CD4-positive, alpha-beta T cell treated with Interleukin-4 for 1 hour (primary cell): ENCODE data around the gene RSRC1.
"Not testable (repeated sequence)": the region's sequence is repeated elsewhere in the genome, so short reads cannot be mapped to it uniquely, and the experiment has no call there.

ENCODE experiments used
- DNase-seq, 2 donors: peaks; one replicate each; pipeline ENCODE4 v3.0.0-alpha.2; 2020 to 2022

RSRC1 gene

DNA sequence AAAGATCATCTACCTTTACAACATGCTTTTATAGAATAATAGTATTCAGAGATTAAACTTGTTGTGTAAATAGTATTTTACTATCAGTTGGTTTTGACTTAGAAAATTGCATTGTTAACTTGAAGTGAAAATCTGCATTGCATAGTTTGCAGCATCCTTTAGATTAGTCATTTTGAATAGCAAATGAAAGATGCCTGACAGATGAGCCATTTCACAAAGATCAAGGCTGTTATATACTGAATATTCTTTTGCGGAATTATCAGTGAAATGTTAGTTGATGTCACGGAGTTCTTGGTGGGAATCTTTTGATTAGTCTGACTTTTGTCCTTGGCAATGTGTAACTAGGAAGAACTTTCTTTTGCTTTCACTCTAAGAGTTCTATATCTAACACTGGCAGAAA is 24.5 kb downstream of the RSRC1 start:
- no peak for DNase-seq

DNA sequence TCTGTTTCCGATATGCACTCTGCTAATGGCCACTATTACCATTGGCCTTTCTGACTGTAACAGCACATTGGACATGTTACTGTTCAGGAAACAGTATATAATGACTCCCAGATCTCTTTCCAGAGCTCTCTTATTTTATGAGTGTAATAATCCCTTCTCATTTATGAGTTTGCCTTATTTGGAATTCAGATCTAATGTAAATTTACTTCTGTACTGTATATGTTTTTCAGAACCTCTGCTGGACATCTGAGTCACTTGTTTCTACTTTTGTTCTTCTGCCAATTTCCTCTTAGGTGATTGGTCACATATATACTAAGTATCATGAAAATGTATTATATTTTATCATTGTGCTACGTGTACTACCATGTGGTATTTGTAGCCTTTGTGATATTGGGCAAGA is 30.5 kb downstream of the RSRC1 start:
- no peak for DNase-seq

DNA sequence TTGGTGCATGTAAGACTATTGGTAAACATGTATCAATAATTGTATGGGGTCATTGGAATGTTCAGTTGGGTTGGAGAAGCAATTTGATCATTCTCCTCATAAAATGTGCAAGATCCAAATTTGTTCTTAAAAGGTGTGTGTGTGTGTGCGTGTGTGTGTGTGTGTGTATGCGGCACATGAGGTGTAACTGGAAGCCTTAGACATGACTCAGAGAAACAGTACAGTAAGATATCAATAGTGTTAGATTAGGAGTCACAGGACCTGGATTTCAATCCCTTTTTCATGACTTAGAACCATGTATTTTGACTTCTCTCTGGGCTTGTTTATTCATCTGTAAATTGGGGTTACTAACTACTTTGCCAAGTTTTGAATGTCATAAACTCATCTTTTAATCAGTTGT is 38.3 kb downstream of the RSRC1 start:
- no peak for DNase-seq

DNA sequence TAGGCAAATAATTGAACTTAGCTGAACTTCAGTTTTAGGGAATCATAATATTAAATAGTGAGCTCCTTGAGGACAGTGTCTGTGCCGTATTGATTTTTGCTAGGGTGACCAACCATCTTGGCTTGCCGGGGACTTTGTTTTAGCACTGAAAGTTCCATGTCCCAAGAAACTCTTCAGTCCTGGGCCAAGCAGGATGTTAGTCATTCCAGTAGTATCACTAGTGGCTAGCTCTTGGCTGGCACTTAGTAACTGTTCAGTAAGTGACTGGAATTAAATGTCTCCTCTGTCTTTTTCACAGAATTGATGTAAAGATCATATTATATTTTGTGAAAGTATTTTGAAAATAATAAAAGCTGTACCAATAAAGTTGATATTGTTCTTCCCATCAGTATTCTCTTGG is 42.3 kb downstream of the RSRC1 start:
- DNase-seq, result no peak

DNA sequence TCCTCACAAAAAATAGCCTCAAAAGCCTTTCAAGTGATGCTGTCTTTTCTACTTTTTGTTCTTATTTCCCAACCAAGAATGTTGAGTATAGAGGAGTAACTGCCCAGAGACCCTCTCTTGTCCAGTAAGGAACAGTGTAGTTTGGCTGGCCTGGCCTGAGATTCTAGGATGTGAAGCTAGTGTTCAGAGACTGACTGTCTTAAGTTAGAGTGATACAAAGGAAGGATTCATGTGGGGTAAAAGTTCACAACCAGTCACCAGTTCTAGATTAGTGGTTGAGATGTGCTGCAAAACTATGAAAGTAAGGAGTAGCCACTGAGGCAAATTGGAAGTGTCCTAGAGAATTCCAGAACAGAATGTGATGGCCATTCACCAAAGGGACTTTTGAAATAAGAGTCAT is 49.1 kb downstream of the RSRC1 start:
- DNase-seq, result no peak

DNA sequence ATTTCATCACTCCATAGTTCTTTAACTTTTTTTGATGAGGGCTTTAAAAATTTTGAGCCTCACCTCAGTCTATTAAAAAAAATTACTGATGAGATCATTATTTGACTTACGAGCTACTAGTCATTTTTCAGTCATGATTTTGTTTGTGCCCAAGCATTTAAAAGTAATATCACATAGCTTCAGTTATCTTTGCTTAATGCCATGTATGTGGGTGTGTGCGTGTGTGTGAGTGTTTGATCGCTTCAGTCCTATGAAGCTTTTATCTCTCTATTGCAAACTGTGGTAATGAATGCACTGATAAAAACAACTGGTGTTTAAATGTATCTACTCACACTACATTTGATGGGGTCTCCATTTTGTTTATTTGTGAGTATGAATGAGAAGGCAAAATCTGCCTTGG is 49.8 kb downstream of the RSRC1 start:
- DNase-seq, result no peak

DNA sequence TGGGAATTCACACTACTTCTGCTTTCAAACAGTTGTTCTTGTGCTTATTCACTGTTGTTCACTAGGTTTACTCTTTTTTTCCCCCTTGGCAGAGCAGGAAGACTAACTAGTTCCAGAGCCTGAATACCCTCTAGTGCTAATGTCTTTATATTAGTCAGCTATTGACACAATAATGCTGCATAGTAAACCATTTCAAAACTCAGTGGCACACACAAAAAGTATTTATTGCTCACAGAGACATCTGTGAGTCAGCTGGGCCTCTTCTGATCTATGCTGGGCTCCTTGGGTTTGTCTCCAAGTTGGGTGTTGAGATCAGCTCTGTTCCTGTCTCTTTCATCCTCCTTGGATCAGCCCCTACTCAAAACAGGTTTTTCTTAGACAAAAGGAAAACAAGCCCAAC is 51.1 kb downstream of the RSRC1 start:
- no peak for DNase-seq

DNA sequence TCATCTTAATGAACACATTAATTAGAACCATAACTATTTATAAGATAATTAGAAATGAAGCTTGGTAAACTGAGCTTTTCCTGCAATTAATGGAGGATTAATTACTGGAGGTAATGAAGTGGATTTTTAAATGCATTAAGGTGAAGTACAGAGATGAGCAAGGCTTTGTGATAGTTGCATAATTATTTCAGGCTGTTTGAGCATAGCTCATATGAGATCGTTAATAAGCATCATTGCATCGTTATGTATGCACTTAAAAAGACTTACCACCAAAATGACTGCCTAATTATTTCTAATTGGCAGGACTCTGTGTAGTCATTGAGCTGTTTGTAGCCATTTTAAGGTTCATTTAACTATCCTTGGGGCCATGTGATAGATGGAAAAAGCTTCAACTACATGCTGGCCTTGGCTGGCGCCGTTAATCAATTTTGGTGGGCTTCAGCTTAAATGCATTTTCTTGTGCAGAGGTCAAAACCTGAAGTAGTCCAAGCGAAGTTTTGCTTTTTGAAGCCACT is 55.3 kb downstream of the RSRC1 start:
- no peak for DNase-seq

DNA sequence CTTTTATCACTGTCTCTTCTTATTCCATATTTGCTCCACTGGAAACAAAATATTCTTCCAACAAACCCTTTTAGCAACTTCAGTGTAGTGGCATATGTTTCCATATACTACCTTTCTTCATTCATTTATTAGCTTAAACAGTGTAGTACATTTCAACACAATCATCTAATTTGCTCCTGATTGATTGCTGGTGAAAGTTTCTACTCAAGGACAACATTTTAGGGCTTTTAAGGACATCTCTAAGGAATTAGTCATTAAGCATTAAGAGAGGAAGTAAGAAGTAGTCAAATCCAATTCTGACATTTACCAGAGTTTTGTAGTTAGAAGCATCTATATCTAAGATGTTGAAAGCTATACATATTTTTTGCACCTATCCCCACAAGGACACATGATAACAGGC is 55.8 kb downstream of the RSRC1 start:
- no peak for DNase-seq

DNA sequence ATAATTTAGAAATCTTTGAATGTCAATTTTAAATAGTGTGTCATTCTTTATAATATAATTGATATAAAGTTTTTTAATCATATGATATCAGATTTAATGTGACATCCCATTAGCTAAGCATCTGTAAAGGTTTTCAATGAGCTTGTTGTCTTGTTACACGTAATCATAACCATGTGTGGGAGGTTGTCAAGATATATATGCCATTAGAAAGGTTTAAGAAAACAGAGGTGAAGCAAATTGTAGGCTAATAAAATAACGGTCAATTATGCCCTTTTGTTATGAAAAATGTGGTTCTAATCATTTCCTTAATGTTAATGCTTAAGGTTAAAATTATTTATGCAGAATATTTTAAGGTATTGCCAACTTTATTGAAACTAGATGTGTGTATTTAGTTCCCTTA is 56.3 kb downstream of the RSRC1 start:
- DNase-seq, result no peak

DNA sequence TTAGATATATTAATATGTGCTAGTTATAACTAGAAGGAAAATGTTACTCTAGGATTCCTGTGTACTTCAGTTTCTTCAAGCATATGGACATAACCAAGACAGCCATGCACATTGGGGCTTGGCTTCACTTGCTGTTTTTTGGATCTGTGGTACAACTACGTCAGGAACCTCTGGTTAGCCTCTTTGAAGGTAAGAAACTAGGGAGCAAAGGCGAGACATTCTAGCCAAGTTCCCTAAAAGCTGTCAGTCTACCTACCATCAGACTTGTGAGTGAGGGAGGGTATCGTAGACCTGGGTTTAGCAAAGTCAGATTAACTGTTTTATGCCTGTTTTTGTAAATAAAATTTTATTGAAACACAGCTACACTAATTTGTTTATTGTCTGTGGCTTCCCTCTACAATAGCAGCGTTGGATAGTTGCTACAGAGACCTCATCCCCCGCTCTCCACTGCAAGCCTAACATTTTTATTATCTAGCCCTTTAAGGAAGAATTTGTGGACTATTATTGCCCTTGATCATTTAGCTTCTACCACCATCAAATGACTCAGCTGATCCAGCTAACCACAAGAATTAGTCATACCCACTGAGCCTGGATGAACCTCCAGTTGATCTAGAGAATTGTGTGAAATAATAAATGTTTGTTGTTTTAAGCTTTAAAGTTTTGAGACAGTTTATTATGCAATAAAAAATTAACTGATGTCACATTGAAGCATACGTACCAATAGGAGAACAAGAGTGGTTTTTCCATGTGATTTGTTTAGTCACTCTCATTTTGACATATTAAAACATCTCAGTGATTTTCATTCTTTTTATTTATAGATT is 58.1 kb downstream of the RSRC1 start:
- peak in 1 of 2 donors; percentile 33 for DNase-seq

DNA sequence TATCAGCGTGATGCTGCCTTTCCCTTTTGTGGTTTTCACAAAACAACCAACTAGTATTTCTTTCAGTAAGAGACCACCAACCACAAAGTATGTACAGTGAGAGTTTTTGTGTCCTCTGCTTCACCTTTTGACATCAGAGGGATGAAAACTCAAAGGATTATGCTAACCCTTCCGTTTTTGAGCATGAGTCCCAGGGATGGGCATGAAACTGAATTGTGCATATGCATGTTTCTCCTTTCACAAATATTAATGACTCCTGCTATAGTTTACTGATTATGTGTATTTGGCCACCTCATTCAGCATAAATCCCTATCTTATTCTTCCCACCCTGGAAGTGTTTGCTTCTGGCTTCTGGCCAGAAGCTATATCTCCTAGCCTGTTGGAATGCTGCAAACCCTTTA is 59.2 kb downstream of the RSRC1 start:
- no peak for DNase-seq

DNA sequence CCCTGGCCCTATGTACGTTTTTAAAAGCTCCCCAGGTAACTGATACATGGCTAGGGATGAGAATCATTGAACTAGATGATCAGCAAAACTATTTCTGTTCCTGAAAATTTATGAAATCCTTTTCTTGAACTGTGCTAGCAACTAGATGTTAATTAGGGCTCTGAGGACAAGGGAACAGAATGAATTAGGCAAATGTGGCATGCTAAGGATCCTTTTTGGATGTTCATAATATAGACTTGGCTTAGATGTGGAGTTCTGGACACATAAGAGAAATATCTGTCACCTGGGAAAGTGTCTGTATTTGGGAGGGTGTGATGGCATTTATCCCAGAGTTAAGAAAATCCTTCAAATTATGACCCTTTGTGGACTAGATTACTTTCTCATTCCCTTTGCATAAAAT is 71.2 kb downstream of the RSRC1 start:
- DNase-seq, result no peak

DNA sequence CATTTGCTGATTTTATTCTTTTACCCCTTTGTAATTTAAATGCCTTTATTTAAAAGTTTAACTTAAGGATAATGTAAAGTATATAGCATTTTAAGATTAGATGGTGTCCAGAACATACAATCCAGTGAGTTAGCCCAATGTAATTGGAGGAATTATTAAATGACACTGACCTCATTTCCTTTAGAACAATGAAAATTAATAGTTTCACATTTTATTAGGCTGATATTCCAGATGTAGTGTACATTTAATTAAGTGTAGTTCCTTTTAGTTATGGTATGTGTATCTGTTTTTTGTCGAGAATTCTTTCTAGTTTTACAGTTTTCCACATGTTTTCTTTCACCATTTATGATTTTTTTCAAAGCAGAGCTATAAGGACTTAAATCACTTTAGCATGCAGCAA is 75.8 kb downstream of the RSRC1 start:
- no peak for DNase-seq

DNA sequence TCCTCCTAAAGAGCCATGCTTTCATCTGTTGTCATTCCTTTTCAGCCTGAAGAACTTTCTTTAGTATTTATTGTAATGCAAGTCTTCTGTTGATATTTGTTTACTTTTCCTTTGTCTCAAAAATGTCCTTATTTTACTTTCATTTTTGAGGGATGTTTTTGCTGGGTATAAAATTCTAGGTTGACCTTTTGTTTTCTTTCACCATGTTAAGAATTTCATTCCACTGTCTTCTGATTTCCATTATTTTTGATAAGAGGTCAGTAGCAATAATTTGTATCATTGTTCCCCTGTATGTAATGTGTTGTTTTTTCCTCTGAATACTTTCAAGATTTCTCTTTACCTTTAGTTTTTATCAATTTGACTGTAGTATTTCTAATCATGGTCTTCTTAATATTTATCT is 91.1 kb downstream of the RSRC1 start:
- no peak for DNase-seq

DNA sequence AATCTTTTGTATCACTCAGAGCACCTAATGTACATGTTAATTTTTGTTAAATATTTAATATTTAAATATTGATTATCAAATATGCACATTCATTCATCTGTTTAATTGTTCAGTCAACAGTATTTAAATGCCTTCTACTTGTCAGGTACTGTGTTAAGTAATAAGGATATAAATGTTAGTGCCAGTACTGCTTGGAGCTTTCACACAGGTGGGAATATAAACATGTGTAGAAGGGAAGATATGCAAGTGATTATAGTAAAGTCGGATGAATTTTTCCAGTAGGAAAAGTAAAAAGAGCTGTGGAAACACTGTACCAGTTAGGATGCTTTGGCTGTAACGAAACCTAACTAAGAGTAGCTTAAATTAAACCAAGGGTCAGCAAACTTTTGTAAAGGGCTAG is 95.4 kb downstream of the RSRC1 start:
- DNase-seq, result no peak

DNA sequence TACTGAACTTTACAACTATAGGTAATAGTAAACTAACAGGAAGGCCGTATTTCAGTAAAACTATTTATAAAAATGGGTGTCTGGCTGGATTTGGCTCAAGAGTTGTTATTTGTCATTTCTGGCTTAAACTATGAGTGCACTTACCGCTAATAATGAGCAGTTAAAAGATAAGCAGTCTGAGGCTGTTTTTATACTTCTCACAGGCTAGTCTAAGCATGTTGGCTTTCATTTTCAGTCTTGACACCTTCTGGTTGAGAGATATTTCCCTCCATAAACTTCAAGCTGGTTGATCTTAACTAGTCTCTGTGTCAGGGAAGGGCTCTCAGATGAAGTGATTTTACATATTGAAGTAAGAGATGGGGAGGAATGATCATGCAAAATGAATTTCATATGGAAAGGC is 96.1 kb downstream of the RSRC1 start:
- no peak for DNase-seq

DNA sequence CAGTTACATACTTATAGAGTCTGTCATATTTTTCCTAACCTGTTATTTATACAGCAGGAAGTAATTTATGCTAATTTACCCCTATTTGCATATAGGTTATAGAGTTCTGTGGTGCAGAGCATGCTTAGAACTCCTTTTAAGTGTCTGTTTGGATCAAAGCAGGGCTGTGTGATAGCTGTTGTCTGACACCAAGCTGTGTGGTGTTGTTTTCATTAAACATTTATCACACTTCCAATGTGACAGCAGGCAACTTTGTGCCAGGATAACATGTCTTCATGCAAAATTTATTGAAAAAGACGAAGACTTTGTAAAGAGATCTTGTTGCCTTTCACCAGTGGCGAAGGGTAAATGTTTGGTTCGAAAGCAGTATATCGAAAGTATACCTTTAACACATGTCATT is 100.2 kb downstream of the RSRC1 start:
- DNase-seq, result no peak

DNA sequence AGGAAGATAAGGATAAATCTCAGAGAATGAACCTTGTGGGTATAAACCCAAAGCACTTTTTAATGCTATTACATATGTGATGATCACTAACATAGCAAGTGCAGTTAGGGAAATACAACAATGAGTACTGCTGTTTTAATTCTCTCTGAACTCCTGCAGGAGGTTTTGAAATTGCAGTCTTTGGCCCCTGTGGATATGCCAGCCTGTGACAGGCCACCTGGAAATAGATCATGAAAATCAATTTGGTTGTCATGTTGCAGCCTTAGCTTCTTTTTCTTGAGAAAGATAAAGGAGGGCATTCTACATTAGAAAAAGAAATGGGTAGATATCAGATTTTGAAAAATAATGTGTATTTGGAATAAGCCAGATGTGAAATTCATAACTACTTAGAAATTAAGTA is 103.6 kb downstream of the RSRC1 start:
- no peak for DNase-seq

DNA sequence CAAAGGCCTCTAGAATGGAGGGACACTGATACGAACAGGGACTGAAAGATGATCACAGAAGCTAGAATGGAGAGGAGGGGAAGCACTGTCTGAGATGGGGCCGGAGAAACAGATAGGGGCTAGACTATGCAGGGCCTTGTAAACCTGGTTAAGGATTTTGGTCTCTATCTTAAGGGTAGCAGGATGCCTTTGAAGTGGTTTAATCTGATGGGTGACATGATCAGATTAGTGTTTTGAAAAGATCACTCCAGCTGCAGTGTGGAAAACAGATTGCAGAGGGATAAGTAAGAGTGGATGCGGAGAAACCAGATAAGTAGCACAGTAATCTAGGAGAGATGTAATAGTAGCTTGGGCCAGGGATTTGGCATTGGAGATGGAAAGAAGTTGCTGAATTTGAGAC is 108.1 kb downstream of the RSRC1 start:
- no peak for DNase-seq

DNA sequence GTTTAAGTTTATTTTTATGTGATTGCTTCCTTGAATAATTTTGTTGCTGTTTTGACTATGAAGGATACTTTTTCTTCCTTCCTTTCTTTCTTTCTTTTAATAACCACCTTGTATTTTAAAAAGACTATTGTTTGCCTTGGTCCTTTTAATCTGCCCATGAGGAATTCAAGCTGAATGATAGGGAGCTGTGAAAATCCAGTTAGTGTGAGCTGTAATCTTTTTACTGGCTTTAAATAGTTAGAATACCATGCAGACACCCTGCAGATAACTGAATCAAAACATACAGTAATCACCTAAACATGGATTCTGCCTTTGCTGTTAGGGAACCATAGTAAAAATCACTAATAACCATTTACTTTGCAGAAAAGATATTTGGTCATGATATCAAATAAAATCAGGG is 110.7 kb downstream of the RSRC1 start:
- DNase-seq, result no peak

DNA sequence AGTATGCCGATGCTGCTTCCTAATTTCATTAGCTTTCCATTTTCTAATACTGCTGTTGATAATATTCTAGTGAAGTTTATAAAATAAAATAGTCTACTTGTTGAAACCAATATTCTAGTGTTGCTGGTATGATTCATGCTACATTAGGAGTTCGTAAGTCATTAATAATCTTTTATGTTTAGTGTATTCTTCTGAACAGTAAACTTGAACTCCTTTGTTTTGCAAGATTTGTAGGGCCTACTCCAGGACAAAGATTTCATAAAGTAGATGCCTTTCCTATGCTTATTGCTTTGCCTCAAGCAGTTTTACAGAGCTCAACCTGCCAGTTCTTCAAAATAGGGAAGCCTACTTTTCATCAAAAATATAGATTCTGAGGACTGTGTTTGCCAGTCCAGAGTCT is 111.5 kb downstream of the RSRC1 start:
- no peak for DNase-seq

DNA sequence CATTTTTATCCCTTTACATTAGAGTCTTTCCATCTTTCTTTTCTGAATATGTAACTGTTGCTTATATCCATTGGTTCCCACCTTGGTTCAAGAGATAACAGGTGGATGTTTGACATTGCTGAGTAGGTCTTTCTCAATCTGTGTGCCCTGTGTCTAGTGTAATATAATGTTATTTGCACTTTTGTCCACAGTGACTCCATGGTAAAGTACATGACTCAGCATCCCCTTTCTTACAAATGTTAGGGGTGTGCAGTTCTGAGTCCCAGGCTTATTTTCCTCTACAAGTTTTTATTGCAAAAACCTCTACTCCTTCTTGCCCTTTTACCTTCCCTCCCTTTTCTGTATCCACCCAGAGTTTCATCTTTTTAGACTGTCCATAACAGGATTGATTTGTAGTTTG is 116.5 kb downstream of the RSRC1 start:
- no peak for DNase-seq

DNA sequence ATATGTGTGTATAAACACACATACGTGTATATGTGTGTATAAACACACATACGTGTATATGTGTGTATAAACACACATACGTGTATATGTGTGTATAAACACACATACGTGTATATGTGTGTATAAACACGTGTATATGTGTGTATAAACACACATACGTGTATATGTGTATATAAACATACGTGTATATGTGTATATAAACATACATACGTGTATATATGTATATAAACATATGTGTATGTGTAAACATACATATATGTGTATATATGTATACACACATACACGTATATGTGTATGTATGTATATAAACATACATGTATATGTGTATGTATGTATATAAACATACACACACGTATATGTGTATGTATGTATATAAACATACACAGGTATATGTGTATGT is 119.1 kb downstream of the RSRC1 start:
- DNase-seq, result not testable (repeated sequence)

DNA sequence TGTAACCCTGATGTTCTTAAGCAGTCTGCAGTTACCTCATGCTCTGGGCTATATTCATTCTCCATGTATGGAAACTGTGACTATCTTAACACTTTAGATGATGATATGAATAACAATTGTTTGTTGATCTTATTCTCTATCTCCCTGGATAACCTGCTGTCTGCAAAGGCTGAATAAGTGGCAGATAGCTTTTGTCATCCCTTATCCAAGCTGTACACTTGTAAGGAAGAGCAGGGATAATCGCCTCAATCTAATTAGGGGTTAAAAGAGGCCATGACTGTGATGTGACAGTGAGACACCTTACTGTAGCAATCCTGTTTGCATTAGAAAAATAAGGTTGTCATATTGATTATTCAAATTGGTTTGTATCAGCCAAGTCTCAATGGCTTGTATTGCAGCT is 123.9 kb downstream of the RSRC1 start:
- DNase-seq, result no peak
